DOHH2 (cell line): ENCODE data around the gene DKK1.
"Not testable (repeated sequence)": the region's sequence is repeated elsewhere in the genome, so short reads cannot be mapped to it uniquely, and the experiment has no call there.

Source experiments
- CTCF ChIP-seq: fragments of 200-600 bp; sonication (generic); IDR thresholded peaks from one replicate; pipeline ENCODE4 v1.5.1; 2014; ENCODE audit warnings: antibody characterized with exemption, mild to moderate bottlenecking, low read depth, low read length; ENCODE audit not compliant: poor library complexity, severe bottlenecking
- EZH2phosphoT487 ChIP-seq: fragments of 200-600 bp; sonication (generic); IDR thresholded peaks from 2 replicates; pipeline ENCODE4 v1.6.1; 2017; ENCODE audit warnings: borderline replicate concordance, mild to moderate bottlenecking, antibody characterized with exemption, low read length, moderate library complexity, mixed read lengths

DNA sequence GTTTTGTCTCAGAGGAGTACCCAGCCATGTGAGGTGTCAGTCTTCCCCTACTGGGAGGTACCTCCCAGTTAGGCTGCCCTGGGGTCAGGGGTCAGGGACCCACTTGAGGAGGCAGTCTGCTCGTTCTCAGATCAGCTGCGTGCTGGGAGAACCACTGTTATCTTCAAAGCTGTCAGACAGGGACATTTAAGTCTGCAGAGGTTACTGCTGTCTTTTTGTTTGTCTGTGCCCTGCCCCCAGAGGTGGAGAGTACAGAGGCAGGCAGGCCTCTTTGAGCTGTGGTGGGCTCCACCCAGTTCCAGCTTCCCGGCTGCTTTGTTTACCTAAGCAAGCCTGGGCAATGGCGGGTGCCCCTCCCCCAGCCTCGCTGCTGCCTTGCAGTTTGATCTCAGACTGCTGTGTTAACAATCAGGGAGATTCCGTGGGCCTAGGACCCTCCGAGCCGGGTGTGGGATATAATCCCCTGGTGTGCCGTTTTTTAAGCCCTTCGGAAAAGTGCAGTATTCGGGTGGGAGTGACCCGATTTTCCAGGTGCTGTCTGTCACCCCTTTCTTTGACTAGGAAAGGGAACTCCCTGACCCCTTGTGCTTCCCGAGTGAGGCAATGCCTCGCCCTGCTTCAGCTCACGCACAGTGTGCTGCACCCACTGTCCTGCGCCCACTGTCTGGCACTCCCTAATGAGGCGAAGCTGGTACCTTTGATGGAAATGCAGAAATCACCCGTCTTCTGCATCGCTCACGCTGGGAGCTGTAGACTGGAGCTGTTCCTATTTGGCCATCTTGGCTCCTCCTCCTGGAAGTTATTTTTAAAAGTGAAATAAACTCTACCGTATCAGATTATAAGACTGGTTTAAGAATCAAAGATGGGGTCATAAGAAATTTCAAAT, 51.7 kb downstream of the DKK1 start:
- not testable (repeated sequence) for TF ChIP-seq CTCF, EZH2phosphoT487
